NCI-H1048 (cell line): ENCODE measurements around the gene ANKRD44.
"Not testable (repeated sequence)": the region's sequence is repeated elsewhere in the genome, so short reads cannot be mapped to it uniquely, and the experiment has no call there.

Source experiments
- DNase-seq: peaks from one replicate; lab custom pipeline; 2025; lab: John Stamatoyannopoulos, UW

ANKRD44 gene

DNA sequence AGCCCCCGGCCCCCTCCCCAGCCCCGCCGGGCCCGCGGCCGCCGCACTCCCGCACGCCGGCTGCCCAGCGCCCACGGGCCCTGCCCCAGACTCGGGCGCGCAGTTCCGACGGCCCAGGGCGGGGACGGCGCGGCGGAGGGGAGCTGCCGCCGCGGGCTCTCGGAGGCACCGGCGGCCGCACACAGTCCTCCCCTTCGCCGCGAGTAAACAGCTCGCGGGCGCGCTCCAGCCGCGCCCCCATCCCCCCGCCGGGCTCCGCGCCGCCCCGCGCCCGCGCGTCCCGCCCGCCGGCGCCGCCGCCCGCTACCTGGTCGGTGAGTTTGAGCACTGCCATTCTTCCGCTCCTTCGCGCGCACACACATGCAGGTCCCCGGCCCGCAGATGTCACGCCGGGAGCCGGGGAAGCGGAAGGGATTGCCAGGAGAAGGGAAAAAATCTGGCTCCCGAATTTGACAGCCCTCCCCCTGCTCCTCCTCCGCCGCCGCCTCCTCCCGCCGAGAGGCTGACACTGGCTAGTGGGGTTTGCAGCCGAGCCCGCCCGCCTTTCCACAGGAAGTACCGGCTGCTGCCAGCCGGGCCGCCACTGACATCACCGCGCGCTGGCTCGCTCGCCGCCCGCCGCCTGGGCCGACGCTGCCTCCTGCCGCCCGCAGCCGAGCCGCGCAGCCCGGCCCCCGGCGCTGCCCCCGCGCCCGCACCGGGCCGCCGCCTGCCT is at the start of gene ANKRD44:
TSS of gene ANKRD44 (minus strand) at position 510 of the 715 bp plus-strand sequence. CDS start at position 334, 176 bp downstream.
- peak; percentile 40 for DNase-seq

DNA sequence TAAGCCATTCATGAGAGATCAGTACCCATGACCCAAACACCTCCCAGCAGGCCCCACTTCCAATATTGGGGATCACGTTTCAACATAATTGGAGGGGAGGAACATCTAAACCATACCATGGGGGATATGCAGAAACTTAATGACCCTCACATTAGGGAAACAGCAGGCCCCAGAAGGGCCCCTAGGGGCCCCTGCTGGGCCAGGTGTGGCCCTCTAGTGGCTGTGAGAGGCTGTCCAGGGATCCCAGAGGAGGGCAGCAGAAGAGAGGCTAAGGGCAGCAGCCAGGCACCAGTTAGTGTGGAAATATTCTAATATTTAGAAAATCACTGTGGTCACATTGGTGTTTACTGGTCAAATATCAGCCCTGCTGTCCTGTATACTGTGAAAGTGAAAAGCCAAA is 49.3 kb upstream of the ANKRD44 start:
- no peak for DNase-seq

DNA sequence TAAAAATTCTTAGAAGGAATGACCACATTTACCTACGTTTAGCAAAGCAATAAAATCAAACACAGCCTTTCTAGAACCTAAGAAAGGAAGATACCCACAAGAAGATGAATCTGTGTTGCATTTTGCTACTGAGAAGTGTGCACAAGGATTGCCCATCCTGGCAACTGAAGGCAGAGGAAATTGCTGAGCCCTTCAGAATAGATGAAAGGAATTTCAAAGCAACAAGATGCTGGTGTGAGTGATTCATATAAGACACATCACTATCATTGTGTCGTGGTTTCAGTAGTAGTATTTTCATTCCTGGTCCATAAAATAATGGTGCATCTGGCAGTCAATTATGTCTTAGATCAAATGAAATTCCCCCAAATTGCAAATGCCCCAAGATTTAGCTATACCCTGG is 48.4 kb upstream of the ANKRD44 start:
- DNase-seq = no peak

DNA sequence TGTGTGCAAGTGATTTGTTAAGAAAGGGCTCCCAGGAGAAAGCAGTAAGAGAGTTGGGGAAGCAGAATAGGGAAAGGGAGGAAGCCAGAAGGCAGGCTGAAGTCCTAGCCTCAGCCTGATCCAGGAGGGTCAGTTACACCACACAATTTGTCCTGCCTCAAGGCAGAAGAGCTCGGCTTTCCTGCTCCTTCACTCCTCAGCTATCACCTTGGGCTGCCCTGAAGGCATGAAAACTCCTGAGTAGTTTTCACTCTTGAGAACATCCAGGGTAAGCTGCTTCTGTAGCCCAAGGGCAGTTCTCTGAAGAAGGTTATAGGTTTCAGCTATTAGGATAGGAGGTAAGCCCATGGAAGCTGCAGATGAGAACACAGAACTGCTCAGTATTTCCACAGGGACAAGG is 47.4 kb upstream of the ANKRD44 start:
- no peak for DNase-seq

DNA sequence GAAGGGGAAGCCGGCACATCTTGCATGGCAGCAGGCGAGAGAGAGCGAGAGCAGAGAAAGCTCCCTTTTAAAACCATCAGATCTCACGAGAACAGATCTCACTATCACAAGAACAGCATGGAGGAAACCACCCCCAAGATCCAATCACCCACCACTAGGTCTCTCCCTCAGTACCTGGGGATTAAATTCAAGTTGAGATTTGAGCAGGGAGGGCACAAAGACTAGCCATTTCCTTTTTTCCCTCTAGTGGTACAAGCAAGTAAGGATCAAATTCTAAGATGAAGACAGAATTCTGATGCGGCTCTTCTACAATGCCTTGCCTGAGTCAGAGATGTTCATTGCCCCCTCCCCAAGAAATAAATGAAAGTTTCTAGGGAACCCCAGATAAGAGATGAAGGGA is 45.6 kb upstream of the ANKRD44 start:
- DNase-seq = no peak

DNA sequence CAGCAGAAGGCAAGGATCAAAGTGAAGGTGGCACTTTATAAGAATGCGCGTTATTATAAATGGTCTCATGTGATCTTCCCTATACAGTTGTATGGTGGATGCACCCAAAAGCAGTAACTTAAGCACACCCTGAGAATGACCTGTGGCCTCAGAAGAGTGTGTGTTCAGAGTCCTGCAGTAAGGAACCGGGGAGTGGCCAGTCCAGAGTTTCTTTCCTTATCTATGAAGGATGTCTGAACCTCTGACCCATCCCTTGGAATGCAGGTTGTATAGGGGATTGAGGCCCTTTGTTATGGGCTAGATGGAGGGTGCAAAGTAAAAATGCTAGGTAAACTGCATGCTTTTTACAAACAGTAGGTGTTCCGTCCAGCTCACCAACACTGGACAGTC is 43.6 kb upstream of the ANKRD44 start:
- no peak for DNase-seq

DNA sequence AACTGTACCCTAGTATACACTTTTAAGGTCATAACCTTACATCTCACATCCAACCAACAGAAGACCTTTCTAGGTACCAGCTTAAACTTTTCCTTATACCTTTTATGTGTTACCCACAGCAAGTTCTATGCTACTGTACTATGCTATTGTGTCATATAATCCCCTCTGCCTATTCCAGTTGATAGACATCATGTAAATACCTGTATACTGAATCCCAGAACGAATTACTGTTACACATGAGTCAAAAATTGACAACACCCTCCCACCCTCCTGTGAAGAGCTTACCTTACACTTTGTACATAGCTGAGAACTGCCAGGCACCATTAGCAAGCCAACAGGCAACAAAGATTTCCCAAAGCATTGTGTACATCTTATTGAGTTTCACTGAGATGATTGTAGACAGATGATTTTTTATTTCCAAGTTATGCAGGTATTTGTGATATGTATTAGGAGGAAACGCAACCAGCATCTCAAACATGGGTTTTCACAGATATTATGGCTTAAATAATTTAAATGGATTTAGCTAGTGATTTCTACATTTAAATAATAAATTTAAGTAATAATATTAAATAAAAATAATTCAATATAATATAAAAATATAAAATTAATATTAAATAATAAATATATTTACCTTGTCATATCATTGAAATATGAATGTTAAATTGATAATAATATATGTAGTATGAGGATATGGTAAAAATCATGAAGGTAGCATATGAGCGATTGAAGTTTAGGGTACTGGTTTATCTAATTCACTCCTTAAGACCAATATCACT is 43.0 kb upstream of the ANKRD44 start:
- DNase-seq = no peak

DNA sequence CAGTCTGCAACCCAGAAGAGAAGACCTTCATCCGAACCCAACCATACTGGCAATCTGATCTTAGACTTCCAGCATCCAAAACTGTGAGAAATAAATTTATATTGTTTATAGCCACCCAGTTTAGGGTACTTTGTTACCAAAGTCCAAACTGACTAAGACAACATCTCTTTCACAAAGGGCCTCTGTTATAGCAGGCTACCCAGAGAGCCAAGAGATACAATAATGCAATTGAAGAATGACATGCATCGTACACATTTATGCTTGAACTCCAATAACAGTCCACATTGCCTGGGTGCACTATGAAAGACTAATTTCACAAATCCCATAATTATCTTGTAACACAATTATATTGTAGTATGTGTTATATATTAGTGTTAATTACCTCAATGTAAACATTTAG is 39.1 kb upstream of the ANKRD44 start:
- DNase-seq = no peak

DNA sequence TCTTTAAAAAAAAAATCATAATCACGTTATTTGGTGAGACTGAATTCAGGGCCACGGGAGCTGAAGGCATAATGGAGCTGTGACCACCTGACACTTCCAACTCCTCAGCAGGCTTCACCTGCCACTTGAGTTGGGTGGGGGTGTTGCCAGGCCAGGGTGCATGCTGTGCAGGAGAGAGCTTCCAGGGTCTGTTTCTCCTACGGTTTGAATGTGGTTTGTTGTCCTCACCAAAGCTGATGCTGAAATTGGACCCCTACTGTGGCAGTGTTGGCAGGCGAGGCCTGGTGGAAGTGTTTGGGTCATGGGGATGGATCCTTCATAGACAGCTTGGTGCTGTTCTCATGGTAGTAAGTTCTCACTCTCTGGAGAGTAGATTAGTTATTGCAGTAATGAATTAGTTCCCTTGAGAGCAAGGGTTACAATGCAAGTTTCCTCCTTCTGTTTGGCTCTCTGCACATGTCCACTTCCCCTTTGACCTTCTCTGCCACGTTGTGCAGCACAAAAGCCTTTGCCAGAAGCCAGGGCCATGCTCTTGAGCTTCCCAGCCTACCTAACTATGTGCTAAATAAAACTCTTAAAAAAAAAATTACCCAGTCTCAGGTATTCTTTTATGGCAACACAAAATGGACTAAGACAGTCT is 38.3 kb upstream of the ANKRD44 start:
- no peak for DNase-seq

DNA sequence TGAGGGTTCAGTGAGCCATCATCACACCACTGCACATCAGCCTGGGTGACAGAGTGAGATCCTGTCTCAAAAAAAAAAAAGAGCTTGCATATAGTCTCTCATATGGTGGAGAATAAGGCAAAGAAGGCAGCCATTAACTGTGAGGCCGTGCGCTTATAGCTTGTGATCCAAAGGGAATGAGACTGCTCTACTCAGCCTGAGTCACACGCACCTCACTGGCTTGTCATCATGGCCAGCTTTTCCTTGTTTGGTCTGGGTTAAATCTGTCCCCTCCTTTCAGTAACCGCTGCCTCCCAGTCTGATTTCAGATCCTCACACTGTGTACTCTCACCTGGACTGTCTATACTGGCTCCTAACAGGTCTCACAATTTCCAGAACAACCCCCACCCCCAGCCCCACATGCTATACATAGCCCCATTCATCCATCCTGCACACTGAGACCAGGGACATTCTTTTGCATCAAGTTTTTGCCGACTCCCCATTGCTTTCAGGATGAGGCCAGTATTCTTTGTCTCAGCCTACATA is 35.3 kb upstream of the ANKRD44 start:
- DNase-seq = no peak

DNA sequence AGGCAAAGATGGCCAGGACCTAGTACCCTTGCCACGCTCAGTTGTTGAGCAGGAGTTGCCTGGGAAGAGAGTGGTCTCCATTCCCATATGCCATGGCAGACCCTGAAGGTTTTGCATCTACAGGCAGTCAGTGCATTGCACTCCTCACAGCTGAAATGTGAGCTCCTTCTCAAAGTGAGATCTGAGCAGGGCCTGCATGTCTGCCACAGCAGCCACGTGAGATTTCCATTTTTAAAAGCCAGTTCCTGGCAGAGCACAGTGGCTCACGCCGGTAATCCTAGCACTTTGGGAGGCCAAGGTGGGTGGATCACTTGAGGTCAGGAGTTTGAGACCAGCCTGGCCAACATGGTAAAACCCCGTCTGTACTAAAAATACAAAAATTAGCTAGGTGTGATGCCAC is 33.4 kb upstream of the ANKRD44 start:
- not testable (repeated sequence) for DNase-seq

DNA sequence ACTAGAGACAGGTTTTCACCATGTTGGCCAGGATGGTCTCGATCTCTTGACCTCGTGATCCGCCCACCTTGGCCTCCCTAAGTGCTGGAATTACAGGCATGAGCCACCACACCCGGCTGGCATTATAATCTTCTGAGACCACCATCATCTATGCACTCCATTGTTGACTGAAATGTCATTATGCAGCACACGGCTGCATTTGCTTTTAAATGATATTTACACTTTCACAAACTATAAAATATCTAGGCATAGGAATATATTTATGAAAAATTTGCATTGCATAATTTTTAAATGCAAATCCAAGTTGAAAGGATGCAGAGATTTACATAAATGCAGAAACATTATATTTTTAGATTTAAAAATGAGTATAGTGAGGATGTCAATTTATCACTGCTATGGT is 30.0 kb upstream of the ANKRD44 start:
- no peak for DNase-seq

DNA sequence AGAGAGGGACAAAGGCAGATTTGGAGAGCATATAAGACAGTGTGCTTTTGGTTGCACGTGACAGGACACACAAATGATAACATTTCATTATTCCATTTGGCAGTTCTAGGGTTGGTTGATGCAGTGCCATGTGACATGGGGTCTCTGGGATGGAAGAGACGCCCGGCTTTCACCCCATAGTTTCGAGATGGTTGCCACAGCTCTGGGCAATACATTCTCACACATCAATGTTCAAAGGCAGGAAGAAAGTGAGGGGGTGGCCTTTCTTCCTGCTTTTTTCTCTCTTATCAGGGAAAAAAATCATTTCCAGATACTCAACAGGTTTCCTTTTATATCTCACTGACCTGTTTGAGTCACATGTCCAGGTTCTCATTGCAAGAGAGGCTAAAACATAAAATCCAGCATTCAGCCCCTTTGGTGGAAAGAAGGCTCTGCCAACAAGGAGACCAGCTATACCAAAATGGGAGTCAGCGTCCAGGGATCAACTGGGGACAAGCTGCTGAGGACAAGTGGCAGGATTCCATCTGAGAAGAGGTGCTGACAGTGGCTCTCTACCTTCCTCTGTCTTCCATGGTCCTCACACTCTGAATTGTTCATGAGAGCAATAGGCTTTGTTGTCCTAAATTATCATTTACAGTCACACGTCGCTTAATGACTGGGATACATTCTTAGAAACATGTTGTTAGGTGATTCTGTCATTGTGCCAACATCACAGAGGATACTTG is 29.1 kb upstream of the ANKRD44 start:
- DNase-seq = no peak

DNA sequence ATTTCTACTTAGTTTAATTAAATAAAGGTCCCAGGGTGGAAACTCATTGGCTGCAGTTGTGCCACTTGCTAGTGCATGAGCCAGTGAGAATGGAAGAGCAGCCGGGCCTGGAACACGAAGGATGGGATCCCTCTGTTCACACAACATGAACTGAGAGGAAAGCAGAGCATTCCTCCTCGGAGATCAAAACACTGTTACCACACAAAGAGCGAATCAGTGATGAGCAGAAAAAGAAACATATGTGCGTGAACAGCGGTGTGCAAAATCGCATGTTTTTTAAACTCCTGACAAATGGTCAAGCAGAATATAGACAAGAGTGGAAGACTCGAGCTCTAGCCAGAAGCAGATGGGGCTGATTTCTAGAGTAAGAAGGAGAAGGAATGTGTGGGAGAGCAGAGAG is 28.4 kb upstream of the ANKRD44 start:
- no peak for DNase-seq

DNA sequence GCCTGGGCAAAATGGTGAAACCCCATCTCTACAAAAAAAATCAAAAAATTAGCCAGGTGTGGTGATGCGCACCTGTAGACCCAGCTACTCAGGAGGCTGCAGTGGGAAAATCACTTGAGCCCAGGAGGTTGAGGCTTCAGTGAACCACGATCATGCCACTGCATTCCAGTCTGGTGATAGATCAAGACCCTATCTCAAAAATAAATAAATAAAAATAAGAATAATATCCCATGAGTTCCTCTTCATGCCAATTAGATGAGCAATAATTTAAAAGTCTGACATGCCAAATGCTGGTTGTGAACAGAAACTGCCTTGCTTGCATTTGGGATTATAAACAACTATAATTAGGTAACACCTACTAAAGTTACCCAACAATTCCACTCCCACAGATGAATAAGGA is 22.1 kb upstream of the ANKRD44 start:
- no peak for DNase-seq

DNA sequence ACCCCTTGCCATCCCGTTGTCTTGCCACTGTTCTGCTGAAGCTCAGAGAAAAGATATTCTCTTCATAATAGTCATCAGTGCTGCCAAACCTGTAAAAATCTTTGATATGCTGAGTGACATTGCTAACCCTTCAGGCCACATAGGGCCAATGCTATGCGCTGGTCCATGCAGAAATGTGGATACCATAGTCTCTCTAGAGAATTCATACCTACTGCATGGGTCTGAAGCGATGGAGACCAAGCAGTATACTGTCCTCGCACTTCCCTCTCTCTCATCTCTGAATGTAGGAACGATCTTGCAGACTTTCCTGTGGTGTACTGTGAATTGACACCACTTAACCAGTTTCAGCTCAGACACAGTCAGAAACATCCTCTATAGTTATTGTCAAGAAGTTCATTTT is 17.9 kb upstream of the ANKRD44 start:
- no peak for DNase-seq

DNA sequence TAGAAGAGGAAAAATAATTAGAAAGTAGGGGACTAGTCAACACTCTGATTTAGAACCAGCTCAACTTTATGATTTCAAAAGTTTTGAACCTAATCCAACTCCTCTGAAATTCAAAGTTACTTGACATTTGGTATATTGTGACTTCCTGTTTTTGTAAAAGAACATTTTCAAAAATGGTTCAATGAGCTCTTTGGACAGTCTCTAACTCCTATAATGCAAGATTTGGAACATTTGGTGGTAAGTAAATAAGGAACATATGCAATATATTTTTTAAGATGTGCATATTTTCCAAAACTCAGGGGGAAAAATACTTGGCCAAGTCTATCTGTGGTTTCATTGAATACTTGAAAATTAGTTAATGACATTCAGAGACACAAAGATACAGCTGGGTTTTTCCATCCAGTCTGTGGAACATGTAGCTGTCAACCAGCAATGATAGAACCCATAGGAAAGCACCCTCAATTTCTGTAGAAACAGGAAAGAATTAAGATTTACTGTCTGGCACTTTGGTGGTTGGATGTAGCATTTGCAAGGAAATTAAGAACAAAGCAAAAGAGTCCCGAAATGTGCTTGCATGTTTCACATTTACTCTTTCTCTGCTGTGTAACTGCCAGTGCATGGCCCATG is 17.0 kb upstream of the ANKRD44 start:
- no peak for DNase-seq

DNA sequence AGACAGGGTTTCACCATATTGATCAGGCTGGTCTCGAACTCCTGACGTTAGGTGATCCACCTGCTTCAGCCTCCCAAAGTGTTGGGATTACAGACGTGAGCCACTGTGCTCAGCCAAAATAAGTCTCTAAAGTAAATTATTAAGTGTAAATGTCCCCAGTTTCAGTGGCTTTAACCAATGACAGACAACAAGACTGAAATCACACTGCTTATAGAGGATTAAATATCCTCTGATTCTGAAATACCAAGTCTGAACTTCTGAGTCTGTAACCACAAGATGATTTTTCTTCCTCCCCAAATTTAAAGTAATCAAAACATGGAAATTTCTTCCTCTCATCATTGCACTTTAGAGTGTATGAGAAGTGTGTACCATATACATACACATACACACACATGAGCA is 16.5 kb upstream of the ANKRD44 start:
- DNase-seq = no peak

DNA sequence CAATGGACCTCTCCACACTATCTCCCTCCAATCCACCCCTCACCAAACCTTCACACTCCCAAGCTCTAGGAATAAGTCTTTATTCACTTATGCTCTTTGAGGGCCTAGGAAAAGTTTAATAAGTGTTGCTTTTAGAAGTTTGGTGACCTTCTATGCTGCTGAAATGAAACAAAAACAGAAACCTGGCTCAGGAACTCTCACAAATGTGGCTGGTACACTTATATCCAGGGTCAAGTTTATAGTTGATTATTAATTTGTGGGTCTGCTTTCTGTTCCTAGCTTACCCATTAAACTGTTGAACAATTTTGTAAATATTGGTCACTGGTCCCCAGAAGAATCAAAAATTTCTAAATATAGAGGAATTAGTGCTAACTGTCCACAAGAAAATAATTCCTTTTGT is 14.2 kb upstream of the ANKRD44 start:
- DNase-seq = no peak

DNA sequence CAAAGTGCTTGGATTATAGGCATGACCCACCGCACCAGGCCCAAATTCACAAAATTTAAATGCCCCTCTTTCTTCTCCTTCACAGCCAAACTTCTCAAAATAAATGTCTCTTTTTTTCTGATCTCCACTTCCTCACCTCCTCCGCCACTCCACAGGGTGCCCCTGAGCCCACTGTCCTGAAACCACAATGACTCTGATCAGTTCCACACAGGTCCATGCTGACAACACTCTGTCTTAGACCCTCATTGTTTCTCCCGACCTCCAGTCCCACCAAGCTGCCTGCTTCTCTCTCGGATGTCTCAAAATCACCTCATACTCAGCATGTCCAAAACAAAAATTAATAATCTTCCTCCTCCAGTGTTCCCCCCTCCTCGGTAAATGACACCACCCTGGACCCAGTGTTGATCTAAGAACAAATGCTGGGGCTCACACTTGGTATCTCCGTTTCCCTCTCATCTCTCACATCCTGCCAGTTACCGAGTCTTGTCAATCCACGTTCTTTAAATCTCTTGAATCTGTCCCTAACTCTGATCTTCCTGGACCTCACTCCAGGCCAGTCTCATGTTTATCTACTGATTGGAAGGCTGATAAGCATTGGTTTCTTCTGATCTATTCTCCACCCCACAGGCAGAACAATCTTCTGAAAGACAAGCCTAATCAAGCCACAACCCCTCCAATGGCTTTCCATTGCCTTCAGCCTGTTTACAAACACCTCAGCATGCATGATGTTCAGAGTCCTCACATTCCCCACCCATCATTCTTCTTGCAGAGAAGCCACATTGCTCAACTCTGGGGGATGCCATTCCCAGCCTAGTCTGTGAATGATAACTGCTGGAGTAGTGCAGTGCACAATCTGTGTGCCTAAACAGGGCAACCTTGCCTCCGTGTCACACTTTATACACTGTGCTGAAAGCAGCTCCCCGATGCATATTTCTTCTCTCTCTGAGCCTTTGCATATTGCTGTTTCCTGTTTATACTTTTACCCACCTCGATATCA is 12.4 kb upstream of the ANKRD44 start:
- no peak for DNase-seq

DNA sequence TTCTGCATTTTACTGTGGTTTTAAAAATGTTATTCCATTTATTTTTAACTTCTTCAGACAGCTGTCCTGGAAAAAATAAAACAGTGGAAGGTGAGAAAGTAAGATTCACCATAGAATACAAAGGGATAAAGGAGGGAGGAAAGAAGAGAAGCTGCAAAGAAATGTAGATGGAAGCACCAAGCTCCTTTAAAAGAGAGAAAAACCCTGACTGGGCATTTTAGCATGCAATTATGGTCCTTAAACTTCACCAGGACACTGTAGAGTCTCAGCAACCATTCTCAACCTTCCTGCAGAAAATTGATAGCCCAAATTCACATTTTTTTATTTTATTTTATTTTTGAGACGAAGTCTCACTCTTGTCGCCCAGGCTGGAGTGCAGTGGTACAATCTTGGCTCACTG is 11.6 kb upstream of the ANKRD44 start:
- DNase-seq = no peak
